ENCODE results near the gene TVP23A. TPM values are rescaled to one million over a fixed set of nuclear protein-coding genes. Genes with fewer than 3 reads are reported as not detected.
"Not testable (repeated sequence)": the region's sequence is repeated elsewhere in the genome, so short reads cannot be mapped to it uniquely, and the experiment has no call there.

TVP23A gene
- total and polyA plus RNA-seq, 5 experiments from 2014 or later: 0.06 TPM; not detected in 4

GRCh38 chr16:10812312-10813098 is 6.1 kb downstream of the TVP23A start:
- Mint-ChIP-seq H3K4me3 (no peak overlapping the region), H3K4me1 (peaks cover 0 to 6% (median 0%) of the 10 kb centered on the region in 4 donors), H3K27me3 (peaks cover 0 to 11% (median 4%) of the 10 kb centered on the region in 5 donors), H3K36me3 (no peaks in the 10 kb centered on the region), H3K27ac (no peak overlapping the region), H3K9me3 (peaks cover 0 to 6% (median 0%) of the 10 kb centered on the region in 9 donors)
- no peak for DNase-seq
- no peak for ATAC-seq
- POLR2A ChIA-PET: no interaction called here

- H3K4me3 Mint-ChIP-seq: no peak overlapping the region
- H3K36me3 Mint-ChIP-seq: no peaks in the 10 kb centered on the region
- ATAC-seq: no peak
- POLR2A ChIA-PET: no interaction called here
- H3K27ac Mint-ChIP-seq: no peak overlapping the region
- H3K4me1 Mint-ChIP-seq: peaks cover 0 to 8% (median 0%) of the 10 kb centered on the region in 4 donors
- peaks cover 0 to 8% (median 3%) of the 10 kb centered on the region in 5 donors for H3K27me3 Mint-ChIP-seq
- H3K9me3 Mint-ChIP-seq: peaks cover 0 to 6% (median 0%) of the 10 kb centered on the region in 9 donors
- DNase-seq: no peak
Measured at GRCh38 chr16:10809706-10810105, 8.9 kb downstream of the TVP23A start.

GRCh38 chr16:10808850-10809249 is 9.7 kb downstream of the TVP23A start:
- Mint-ChIP-seq H3K27me3 (peaks cover 0 to 6% (median 2%) of the 10 kb centered on the region in 5 donors), H3K27ac (no peak overlapping the region), H3K36me3 (no peaks in the 10 kb centered on the region), H3K4me3 (no peak overlapping the region), H3K9me3 (peaks cover 0 to 6% (median 0%) of the 10 kb centered on the region in 9 donors), H3K4me1 (peaks cover 0 to 11% (median 0%) of the 10 kb centered on the region in 4 donors)
- DNase-seq: no peak
- POLR2A ChIA-PET: no interaction called here
- no peak for ATAC-seq

GRCh38 chr16:10808218-10808617 is 10.4 kb downstream of the TVP23A start:
- ATAC-seq: no peak
- no peak overlapping the region for H3K27ac Mint-ChIP-seq
- POLR2A ChIA-PET: no interaction called here
- H3K4me1 Mint-ChIP-seq: peaks cover 0 to 11% (median 0%) of the 10 kb centered on the region in 4 donors
- peaks cover 0 to 6% (median 2%) of the 10 kb centered on the region in 5 donors for H3K27me3 Mint-ChIP-seq
- no peak for DNase-seq
- H3K9me3 Mint-ChIP-seq: peaks cover 0 to 6% (median 0%) of the 10 kb centered on the region in 9 donors
- H3K4me3 Mint-ChIP-seq: no peak overlapping the region
- no peaks in the 10 kb centered on the region for H3K36me3 Mint-ChIP-seq

- ATAC-seq (no peak), DNase-seq (no peak)
- Mint-ChIP-seq H3K27me3 (peaks cover 0 to 6% (median 2%) of the 10 kb centered on the region in 5 donors), H3K36me3 (no peaks in the 10 kb centered on the region), H3K4me1 (peaks cover 0 to 5% (median 0%) of the 10 kb centered on the region in 4 donors), H3K9me3 (peaks cover 0 to 6% (median 0%) of the 10 kb centered on the region in 9 donors), H3K4me3 (no peak overlapping the region), H3K27ac (no peak overlapping the region)
- POLR2A ChIA-PET: no interaction called here
Measured at GRCh38 chr16:10806698-10807097, 11.9 kb downstream of the TVP23A start.

GRCh38 chr16:10805334-10805733 is 13.3 kb downstream of the TVP23A start:
- Mint-ChIP-seq H3K4me1 (peaks cover 0 to 5% (median 0%) of the 10 kb centered on the region in 4 donors), H3K27ac (no peak overlapping the region), H3K36me3 (no peaks in the 10 kb centered on the region), H3K4me3 (no peak overlapping the region), H3K9me3 (peaks cover 0 to 6% (median 0%) of the 10 kb centered on the region in 9 donors), H3K27me3 (peaks cover 0 to 6% (median 2%) of the 10 kb centered on the region in 5 donors)
- DNase-seq (no peak), ATAC-seq (no peak)
- POLR2A ChIA-PET: no interaction called here

- H3K27ac Mint-ChIP-seq: peak overlapping the region in 1 of 10 donors; percentile 7
- no peak for DNase-seq
- POLR2A ChIA-PET: no interaction called here
Measured at GRCh38 chr16:10799736-10800135, 18.9 kb downstream of the TVP23A start.

GRCh38 chr16:10791048-10791447 is 27.5 kb downstream of the TVP23A start:
- POLR2A ChIA-PET: no interaction called here
- peaks cover 0 to 2% (median 0%) of the 10 kb centered on the region in 9 donors for H3K9me3 Mint-ChIP-seq
- ATAC-seq: no peak
- no peaks in the 10 kb centered on the region for H3K36me3 Mint-ChIP-seq
- H3K4me1 Mint-ChIP-seq: no peaks in the 10 kb centered on the region
- no peaks in the 10 kb centered on the region for H3K27me3 Mint-ChIP-seq
- no peak for DNase-seq
- no peak overlapping the region for H3K4me3 Mint-ChIP-seq
- no peak overlapping the region for H3K27ac Mint-ChIP-seq

More at GRCh38 chr16:10799736-10800135, 18.9 kb downstream of the TVP23A start:
- ATAC-seq: no peak
- Mint-ChIP-seq H3K4me1 (peaks cover 0 to 9% (median 0%) of the 10 kb centered on the region in 4 donors), H3K4me3 (no peak overlapping the region), H3K9me3 (no peaks in the 10 kb centered on the region), H3K27me3 (peaks cover 0 to 2% (median 0%) of the 10 kb centered on the region in 5 donors), H3K36me3 (peaks cover 0 to 2% (median 0%) of the 10 kb centered on the region in 3 donors)

GRCh38 chr16:10788630-10789029 is 30.0 kb downstream of the TVP23A start:
- H3K27ac Mint-ChIP-seq, H3K9me3 Mint-ChIP-seq, ATAC-seq, DNase-seq, H3K36me3 Mint-ChIP-seq, H3K27me3 Mint-ChIP-seq, POLR2A ChIA-PET, H3K4me1 Mint-ChIP-seq, H3K4me3 Mint-ChIP-seq: not testable (repeated sequence)

- peaks cover 0 to 2% (median 0%) of the 10 kb centered on the region in 9 donors for H3K9me3 Mint-ChIP-seq
- H3K4me3 Mint-ChIP-seq: no peak overlapping the region
- H3K36me3 Mint-ChIP-seq: no peaks in the 10 kb centered on the region
- no peak for DNase-seq
- no peaks in the 10 kb centered on the region for H3K27me3 Mint-ChIP-seq
- ATAC-seq: no peak
- H3K27ac Mint-ChIP-seq: no peak overlapping the region
- POLR2A ChIA-PET: no interaction called here
- H3K4me1 Mint-ChIP-seq: no peaks in the 10 kb centered on the region
Measured at GRCh38 chr16:10787304-10787703, 31.3 kb downstream of the TVP23A start.

- POLR2A ChIA-PET: no interaction called here
- peaks cover 0 to 7% (median 2%) of the 10 kb centered on the region in 5 donors for H3K27me3 Mint-ChIP-seq
- no peak for DNase-seq
- H3K9me3 Mint-ChIP-seq: no peaks in the 10 kb centered on the region
- ATAC-seq: no peak
- no peaks in the 10 kb centered on the region for H3K4me1 Mint-ChIP-seq
- H3K27ac Mint-ChIP-seq: no peak overlapping the region
- H3K4me3 Mint-ChIP-seq: no peak overlapping the region
- no peaks in the 10 kb centered on the region for H3K36me3 Mint-ChIP-seq
Measured at GRCh38 chr16:10782628-10783027, 36.0 kb downstream of the TVP23A start.

- ATAC-seq (no peak), DNase-seq (no peak)
- Mint-ChIP-seq H3K4me1 (peaks cover 3 to 10% (median 6%) of the 10 kb centered on the region in 4 donors), H3K27me3 (peaks cover 0 to 7% (median 2%) of the 10 kb centered on the region in 5 donors), H3K9me3 (no peaks in the 10 kb centered on the region), H3K4me3 (no peak overlapping the region), H3K36me3 (no peaks in the 10 kb centered on the region), H3K27ac (peak overlapping the region in 1 of 10 donors; percentile 23)
- POLR2A ChIA-PET: no interaction called here
Measured at GRCh38 chr16:10780628-10781027, 38.0 kb downstream of the TVP23A start.

GRCh38 chr16:10779908-10780307 is 38.7 kb downstream of the TVP23A start:
- H3K9me3 Mint-ChIP-seq, POLR2A ChIA-PET, H3K4me3 Mint-ChIP-seq, DNase-seq, H3K27me3 Mint-ChIP-seq, H3K36me3 Mint-ChIP-seq, ATAC-seq: not testable (repeated sequence)
- Mint-ChIP-seq H3K4me1 (peaks cover 3 to 15% (median 11%) of the 10 kb centered on the region in 4 donors), H3K27ac (peak overlapping the region in 1 of 10 donors; percentile 9)

Data from naive thymus-derived CD8-positive, alpha-beta T cell (primary cell).